ENCODE measurements around the gene DHRS2.
A peak's percentile ranks its signal among the peaks of the same experiment; 100 is the strongest.
"Not testable (repeated sequence)": the region's sequence is repeated elsewhere in the genome, so short reads cannot be mapped to it uniquely, and the experiment has no call there.

The DHRS2 gene

DNA sequence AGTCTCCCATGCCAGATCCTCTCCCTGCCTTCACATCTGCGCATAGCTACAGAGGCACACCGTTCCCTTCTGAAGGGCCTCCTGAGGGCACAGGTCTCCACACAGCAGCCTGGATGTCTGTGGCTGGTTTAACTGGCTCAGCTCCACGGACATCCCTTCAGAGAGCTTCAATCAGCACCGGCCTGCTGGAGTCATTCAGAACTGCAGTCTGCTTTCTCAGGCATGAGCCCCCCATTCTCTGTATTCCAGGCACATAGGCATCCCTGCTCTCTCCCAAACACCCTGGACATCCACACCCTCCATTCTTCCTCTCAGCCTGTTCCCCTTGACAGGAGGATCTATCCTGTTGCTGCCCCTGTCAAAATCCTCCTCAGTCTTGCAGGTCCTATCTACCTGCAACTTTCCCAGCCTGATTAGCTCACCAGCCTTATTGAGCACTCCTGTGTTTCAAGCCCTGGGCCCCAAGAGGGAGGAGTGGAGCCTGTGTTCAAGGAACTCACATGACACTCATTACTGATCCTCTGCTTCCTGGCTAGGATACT lies 2.9 kb upstream of the DHRS2 start:
- peak; percentile 16 for DNase-seq (ENCODE audit: low read depth)

DNA sequence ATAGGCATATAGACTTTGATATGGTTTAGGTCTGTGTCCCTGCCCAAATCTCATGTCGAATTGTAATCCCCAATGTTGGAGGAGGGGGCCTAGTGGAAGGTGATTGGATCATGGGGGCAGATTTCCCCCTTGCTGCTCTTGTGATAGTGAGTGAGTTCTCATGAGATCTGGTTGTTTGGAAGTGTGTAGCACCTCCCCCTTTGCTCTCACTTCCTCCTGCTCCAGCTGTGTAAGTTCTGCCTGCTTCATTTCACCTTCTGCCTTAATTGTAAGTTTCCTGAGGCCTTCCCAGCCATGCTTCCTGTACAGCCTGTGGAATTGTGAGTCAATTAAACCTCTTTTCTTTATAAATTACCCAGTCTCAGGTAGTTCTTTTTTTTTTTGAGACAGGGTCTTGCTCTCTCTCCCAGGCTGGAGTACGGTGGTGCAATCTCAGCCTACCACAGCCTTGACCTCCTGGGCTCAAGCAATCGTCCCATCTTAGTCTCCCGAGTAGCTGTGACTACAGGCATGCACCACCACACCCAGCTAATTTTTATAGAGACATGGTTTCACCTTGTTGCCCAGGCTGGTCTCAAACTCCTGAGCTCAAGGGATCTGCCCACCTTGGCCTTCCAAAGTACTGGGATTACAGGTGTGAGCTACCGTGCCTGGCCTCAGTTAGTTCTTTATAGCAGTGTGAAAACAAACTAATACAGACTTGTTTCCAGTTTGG lies 1.3 kb upstream of the DHRS2 start:
- DNase-seq (ENCODE audit: low read depth): not testable (repeated sequence)

DNA sequence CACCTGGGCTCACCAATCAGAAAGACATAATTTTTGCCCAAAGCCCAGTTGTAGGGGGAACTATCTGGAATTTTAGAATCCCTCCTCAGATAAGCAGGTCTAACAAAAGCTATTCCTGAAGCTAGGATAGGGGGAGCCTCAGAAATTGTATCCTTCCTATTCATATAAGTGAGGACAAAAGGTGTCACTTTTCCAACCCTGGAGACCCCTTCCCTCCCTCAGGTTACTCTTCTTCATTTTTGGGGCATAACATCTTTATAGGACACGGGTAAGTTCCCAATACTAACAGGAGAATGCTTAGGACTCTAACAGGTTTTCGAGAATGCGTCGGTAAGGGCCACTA lies 1.1 kb downstream of the DHRS2 start:
- DNase-seq (ENCODE audit: low read depth): not testable (repeated sequence)

DNA sequence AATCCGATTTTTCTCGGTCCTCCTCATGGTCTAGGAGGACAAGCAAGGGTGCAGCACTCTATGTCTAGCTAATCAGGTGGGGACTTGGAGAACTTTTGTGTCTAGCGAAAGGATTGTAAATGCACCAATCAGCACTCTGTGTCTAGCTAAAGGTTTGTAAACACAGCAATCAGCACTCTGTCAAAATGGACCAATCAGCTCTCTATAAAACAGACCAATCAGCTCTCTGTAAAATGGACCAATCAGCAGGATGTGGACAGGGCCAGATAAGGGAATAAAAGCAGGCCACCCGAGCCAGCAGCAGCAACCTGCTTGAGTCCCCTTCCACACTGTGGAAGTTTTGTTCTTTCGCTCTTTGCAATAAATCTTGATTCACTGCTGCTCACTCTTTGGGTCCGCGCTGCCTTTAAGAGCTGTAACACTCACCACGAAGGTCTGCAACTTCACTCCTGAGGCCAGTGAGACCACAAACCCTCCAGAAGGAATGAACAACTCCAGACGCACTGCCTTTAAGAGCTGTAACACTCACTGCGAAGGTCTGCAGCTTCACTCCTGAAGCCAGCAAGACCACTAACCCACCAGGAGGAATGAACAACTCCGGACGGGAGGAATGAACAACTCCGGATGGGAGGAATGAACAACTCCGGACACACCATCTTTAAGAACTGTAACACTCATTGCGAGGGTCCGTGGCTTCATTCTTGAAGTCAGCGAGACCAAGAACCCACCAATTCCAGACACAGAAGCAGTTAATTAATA lies 1.7 kb downstream of the DHRS2 start:
- not testable (repeated sequence) for DNase-seq (ENCODE audit: low read depth)

DNA sequence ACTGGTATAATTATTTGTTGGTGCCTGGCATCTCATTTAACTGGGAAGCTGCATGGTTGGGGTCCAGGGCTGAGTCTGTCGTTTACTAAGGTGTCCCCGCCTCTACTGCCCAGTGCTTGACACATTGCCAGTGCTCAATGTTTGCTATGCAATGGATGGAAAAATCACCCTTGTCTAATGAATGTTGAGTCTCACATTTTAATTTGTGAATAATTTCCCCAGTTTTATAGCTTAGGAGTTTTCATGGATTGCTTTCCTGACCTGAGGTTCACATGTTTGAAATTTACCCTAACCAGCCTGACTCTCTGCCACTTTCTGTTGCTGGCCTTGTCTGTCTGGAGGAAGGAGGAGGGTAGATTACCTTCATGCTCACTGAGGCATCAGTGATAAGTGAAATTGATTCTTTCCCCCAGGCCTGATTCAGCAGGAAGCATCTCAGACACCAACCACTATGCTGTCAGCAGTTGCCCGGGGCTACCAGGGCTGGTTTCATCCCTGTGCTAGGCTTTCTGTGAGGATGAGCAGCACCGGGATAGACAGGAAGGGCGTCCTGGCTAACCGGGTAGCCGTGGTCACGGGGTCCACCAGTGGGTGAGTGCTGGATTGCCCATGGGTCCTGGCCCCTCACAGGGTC lies 2.4 kb downstream of the DHRS2 start:
- DNase-seq (ENCODE audit: low read depth): no peak

DNA sequence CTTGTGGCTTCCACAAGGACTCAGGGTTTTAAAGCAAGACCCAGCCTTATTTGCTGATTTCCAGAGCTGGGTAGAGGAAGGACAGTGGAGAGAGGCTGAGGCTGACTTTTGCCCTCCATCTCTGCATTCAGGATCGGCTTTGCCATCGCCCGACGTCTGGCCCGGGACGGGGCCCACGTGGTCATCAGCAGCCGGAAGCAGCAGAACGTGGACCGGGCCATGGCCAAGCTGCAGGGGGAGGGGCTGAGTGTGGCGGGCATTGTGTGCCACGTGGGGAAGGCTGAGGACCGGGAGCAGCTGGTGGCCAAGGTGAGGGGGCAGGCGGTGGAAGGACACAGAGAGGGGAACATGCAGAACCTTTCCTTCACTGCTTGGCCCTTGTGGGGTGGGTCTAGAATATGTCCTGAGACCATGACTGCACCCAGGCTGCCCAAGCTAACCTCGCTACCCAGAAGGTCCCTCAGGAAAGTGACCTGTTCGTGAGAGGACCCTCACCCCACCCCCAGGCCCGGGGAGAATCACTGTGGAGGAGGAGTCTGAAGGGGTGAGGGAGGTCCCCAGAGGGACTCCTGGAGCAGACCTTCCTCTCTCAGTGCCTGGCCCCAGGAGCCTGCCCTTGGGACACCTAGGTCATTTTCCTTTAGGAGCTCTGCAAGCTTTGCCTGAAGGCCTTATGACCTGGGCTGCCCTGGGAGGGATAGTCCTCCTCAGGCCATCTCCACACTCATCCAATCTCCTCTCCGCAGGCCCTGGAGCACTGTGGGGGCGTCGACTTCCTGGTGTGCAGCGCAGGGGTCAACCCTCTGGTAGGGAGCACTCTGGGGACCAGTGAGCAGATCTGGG lies 3.1 kb downstream of the DHRS2 start:
- DNase-seq (ENCODE audit: low read depth): no peak

DNA sequence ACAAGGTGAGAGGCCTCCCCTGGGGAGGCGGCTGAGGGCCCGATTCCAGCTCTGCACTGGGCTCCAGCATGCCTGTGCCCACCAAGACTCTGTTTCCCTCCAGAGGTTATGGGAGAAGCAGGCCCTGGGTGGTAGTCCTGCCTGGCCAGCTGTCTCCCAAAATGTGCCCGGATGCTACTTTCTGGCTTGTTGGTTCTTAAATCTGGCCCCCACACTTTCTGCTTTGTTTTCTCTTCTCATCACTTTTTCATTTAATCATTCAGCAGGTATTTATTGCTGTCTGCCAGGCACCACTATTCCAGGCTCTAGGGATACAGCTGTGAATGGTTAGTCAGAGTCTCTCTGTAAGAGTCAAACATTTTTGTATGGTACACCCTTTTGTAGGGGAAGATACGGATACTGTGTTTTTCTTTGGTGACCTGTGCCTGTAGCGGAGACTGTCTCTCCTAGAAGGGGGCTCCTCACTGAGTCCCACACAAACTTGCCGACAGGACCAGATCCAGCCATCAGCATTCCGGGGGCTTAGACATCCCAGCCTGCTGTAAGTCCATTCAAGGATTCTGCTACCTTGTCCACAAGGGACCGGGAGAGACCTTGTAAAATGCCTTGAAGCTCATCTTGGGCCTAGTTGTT lies 3.8 kb downstream of the DHRS2 start:
- no peak for DNase-seq (ENCODE audit: low read depth)

- peak; percentile 76 for DNase-seq (ENCODE audit: low read depth)
Observed at GRCh38 chr14:23640524-23641141, 4.5 kb downstream of the DHRS2 start.

DNA sequence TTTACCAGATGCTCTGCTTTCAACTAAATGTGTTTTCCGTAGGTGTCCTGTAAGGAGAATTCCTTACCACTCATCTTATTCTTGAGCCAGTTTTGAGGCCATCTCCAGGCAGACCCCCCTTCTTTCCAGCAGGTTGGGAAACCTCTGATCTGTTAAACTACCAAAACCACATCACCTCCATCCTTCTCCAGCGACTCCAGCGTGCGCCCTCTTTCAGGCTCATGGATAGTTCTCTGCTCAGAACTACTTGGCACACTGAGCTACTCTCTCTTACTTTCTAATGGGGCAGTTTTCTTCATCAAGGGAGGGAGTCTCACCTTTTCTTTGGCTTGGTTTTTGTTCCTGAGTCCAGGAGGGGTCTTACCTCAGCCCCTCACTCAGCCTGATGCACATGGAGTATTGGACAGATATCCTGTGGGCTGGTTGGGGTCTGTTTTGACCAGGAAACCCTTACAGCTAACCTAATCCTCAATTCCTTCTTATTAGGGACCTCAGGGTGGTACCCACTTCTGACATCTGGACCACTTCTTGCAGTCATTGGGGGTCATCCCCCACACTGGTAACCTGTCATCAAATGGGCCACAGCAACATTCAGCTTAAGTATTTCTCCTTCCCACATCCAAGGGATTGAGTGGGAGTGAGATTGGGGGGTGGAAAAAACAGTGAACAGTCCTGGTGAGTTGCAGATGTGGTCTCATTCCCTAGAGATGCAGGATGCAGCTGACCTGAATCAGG lies 5.2 kb downstream of the DHRS2 start:
- DNase-seq (ENCODE audit: low read depth): no peak

GRCh38 chr14:23641915-23642588 lies 5.9 kb downstream of the DHRS2 start:
- no peak for DNase-seq (ENCODE audit: low read depth)

GRCh38 chr14:23643533-23644194 lies 7.5 kb downstream of the DHRS2 start:
- no peak for DNase-seq (ENCODE audit: low read depth)

DNA sequence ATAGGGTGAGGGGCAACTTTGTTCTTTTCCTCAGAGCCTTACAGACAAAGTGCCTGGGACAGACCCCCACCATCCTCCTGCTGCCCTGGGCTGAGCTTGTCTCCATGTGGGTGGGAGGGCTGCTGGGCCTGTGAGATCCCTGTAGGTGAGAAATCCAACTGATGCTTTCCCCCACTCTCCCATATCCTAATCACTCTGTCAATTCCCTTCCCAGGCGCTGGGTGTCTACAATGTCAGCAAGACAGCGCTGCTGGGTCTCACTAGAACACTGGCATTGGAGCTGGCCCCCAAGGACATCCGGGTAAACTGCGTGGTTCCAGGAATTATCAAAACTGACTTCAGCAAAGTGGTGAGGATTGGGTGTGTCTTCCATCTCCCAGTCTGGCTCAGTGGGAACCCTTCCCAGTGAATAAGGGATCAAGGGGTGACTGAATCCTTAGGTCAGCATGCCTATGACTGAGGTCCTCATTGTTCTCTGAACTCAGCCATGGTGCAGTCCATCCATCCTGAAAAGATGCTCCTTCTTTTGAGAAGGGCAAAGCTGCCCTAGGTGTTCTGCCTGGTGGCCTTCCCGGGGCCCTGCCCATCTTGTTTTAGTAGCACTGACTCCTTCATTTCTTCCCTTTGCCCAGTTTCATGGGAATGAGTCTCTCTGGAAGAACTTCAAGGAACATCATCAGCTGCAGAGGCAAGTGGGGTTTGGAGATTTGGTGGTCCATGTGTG lies 8.2 kb downstream of the DHRS2 start:
- DNase-seq (ENCODE audit: low read depth): no peak

DNA sequence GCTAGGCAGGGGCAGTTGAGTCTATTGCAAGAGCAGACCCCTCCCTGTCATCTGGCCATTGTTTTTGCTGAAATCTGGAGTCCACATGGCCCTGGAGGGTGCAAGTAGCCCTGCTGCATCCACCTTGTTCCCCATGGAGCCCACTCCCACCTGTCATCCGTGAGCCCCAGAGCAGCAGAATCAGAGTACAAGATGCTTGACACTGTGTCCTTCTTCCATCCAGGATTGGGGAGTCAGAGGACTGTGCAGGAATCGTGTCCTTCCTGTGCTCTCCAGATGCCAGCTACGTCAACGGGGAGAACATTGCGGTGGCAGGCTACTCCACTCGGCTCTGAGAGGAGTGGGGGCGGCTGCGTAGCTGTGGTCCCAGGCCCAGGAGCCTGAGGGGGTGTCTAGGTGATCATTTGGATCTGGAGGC lies 8.8 kb downstream of the DHRS2 start:
- no peak for DNase-seq (ENCODE audit: low read depth)

DNA sequence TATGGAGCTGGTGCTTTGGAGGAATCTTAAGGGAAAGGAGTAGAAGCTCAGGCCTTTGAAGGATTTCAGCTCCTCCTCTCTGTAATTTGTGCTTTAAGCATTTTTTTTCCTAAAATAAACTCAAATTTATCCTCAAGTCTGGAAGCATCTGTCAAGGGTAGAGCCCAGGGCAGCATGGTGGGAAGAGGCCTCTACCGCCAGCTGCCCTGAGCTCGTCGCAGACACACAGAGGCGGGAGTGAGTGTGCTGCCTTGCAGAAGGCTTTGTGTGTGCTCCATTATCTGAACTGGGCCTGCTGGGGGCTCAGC lies 9.3 kb downstream of the DHRS2 start:
- DNase-seq (ENCODE audit: low read depth): no peak

DNA sequence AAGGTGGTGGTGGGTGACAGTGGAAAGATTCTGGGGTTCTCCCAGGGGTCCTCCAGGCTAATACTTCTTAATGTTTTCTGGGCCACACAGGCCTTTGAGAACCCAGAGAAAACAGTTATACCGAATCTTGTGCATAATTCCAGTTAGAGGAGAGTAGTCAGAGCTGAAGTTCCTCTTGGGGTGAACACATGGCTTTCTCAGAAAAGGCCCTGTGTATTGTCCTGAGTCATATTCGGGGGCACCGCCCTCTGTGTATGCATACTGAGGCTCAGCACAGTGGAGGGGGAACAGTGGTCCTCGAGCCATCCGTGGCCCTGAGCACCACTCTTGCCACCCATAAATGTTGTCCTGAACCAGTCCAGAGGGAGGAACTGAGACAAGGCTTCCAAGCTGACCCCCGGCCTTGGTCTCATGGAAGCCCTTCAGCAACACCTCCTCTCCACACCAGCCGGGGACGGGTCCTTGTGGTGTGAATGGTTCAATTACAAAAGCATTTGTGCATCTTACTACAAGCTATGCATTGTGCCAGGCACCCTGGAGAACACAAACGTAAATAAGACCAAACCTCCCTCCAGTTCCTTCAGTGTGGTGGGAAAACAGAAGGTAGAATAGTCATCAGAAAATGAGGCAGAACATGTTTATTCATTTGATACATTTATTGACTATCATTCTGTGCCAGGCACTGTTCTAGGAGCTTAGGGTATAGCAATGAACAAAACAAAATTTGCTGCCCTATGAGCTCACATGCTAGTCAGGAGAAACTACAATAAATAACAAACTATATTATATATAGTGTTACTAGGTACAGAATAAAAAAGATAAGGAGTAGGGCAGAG lies 9.9 kb downstream of the DHRS2 start:
- DNase-seq (ENCODE audit: low read depth): no peak

DNA sequence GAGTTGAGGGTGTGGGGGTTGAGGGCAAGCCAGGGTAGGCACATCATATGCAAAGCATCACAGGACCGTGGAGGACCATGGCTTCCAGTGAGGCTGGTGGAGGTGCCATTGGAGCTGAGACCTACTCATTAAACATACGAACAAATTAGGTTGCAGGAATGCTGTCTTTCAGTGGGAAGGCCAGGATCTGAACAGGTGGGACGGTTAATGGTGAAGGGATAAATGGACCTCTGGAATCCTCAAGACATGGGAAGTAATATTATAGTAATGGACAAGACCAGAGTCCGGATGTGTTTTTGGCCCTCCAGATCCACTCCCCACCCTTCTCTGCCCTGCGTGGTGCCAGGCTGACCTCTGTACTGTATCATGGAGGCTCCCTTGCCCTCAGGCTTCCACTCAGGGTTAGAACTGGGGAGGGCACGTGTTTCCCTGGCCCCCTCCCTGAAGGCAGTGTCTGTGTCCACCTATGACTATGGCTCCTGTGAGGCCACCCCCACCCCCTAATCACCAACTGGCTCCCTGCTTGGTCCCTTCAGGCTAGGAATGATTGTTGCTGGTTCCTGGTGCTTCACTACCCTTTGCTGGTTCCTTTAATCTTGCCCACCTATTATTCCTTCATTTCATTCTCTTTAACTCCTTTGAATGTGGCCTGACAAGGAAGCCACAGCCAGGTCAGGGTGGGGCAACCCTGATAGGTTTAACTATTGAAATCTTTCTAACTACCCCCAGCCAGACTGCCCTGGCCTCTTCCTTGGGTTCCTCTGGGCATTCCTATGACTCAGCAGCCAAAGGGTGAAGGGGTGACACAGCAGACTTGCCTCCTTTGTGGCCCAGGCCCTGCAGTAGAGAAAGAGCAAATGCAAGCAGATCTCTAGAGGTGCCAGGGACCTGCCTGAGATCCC lies 10.7 kb downstream of the DHRS2 start:
- peak; percentile 17 for DNase-seq (ENCODE audit: low read depth)

- no peak for DNase-seq (ENCODE audit: low read depth)
Observed at GRCh38 chr14:23647619-23648018, 11.5 kb downstream of the DHRS2 start.
